Ramos (cell line): ENCODE results near the gene PLAU.
"Not testable (repeated sequence)": the region's sequence is repeated elsewhere in the genome, so short reads cannot be mapped to it uniquely, and the experiment has no call there.

Experiments used
- in situ Hi-C: fragments of 300-500 bp; cut with MboI; formaldehyde crosslinking; loops from one replicate; pipeline ENCODE4 v1.14.3; 2022; ENCODE audit warnings: low sequenced_read_pairs; ENCODE audit not compliant: unreplicated experiment

The PLAU gene

GRCh38 chr10:73876157-73876556 is 34.8 kb upstream of the PLAU start:
- in situ Hi-C loops, result no loop called here

GRCh38 chr10:73876566-73876965 is 34.4 kb upstream of the PLAU start:
- in situ Hi-C loops, result no loop called here

GRCh38 chr10:73876971-73877370 is 34.0 kb upstream of the PLAU start:
- in situ Hi-C loops, result no loop called here

GRCh38 chr10:73877533-73878160 is 33.3 kb upstream of the PLAU start:
- in situ Hi-C loops, result no loop called here

- in situ Hi-C loops, result no loop called here
These were observed 32.6 kb upstream of the PLAU start for GRCh38 chr10:73878365-73878764.

GRCh38 chr10:73879296-73880173 is 31.4 kb upstream of the PLAU start:
- in situ Hi-C loops, result loop anchor here (5.0 kb wide), 1 partner anchor 32 kb away; no protein-coding TSS in a partner anchor

- in situ Hi-C loops, result loop anchor here (5.0 kb wide), 1 partner anchor 34 kb away; no protein-coding TSS in a partner anchor
These were observed 29.6 kb upstream of the PLAU start for GRCh38 chr10:73881221-73881919.

- in situ Hi-C loops, result loop anchor here (5.0 kb wide), 1 partner anchor 37 kb away; no protein-coding TSS in a partner anchor
These were observed 26.9 kb upstream of the PLAU start for GRCh38 chr10:73884017-73884416.

GRCh38 chr10:73886085-73886529 is 24.8 kb upstream of the PLAU start:
- in situ Hi-C loops, result no loop called here

- in situ Hi-C loops, result no loop called here
These were observed 24.2 kb upstream of the PLAU start for GRCh38 chr10:73886661-73887293.

- in situ Hi-C loops, result no loop called here
These were observed 23.5 kb upstream of the PLAU start for GRCh38 chr10:73887294-73888039.

- in situ Hi-C loops, result no loop called here
These were observed 22.4 kb upstream of the PLAU start for GRCh38 chr10:73888514-73888913.

GRCh38 chr10:73889014-73889413 is 21.9 kb upstream of the PLAU start:
- in situ Hi-C loops, result no loop called here

GRCh38 chr10:73889416-73889815 is 21.5 kb upstream of the PLAU start:
- in situ Hi-C loops, result not testable (repeated sequence)

- in situ Hi-C loops, result loop anchor here (5.0 kb wide), 1 partner anchor 42 kb away; no protein-coding TSS in a partner anchor
These were observed 20.7 kb upstream of the PLAU start for GRCh38 chr10:73890261-73890660.

- in situ Hi-C loops, result loop anchor here (5.0 kb wide), 1 partner anchor 41 kb away; no protein-coding TSS in a partner anchor
These were observed 20.1 kb upstream of the PLAU start for GRCh38 chr10:73890830-73891229.

- in situ Hi-C loops, result loop anchor here (5.0 kb wide), 1 partner anchor 41 kb away; no protein-coding TSS in a partner anchor
These were observed 19.4 kb upstream of the PLAU start for GRCh38 chr10:73891540-73891939.

GRCh38 chr10:73892310-73893030 is 18.5 kb upstream of the PLAU start:
- in situ Hi-C loops, result loop anchor here (5.0 kb wide), 1 partner anchor 40 kb away; no protein-coding TSS in a partner anchor

- in situ Hi-C loops, result loop anchor here (5.0 kb wide), 1 partner anchor 39 kb away; no protein-coding TSS in a partner anchor
These were observed 17.5 kb upstream of the PLAU start for GRCh38 chr10:73893426-73893825.
